Type B pancreatic cell (in vitro differentiated cells): ENCODE data around the gene GPR119. TPM values are rescaled to one million over a fixed set of nuclear protein-coding genes. Genes with fewer than 3 reads are reported as not detected.
"Not testable (repeated sequence)": the region's sequence is repeated elsewhere in the genome, so short reads cannot be mapped to it uniquely, and the experiment has no call there.

Source experiments
- DNase-seq: peaks from one replicate; pipeline ENCODE4 v3.0.0; 2021; ENCODE audit warnings: mixed read lengths; ENCODE audit not compliant: unreplicated experiment; ENCODE audit errors: extremely low spot score
- H3K27ac Mint-ChIP-seq: 2 replicates; pipeline ENCODE4 v1.8.0; 2021; ENCODE audit warnings: mild to moderate bottlenecking, mixed read lengths
- H3K27me3 Mint-ChIP-seq: 2 replicates; pipeline ENCODE4 v1.8.0; 2021; ENCODE audit warnings: mixed read lengths
- H3K36me3 Mint-ChIP-seq: 2 replicates; pipeline ENCODE4 v1.8.0; 2021; ENCODE audit warnings: mixed read lengths
- H3K4me1 Mint-ChIP-seq: one replicate; pipeline ENCODE4 v1.8.0; 2021; ENCODE audit warnings: mixed read lengths; ENCODE audit not compliant: unreplicated experiment
- H3K4me3 Mint-ChIP-seq: 2 replicates; pipeline ENCODE4 v1.8.0; 2021; ENCODE audit warnings: mild to moderate bottlenecking, mixed read lengths
- H3K9me3 Mint-ChIP-seq: 2 replicates; pipeline ENCODE4 v1.8.0; 2021; ENCODE audit warnings: mixed read lengths
- total RNA-seq: library from RNA; stranded (reverse); gene quantifications from 2 replicates; pipeline ENCODE4 v1.2.1, GENCODE V29; 2021; ENCODE audit warnings: low replicate concordance
- TF ChIP-seq, protein P1 (sequence below): fragments of 200-600 bp; sonication (generic); conservative IDR thresholded peaks from 2 replicates; pipeline ENCODE4 v1.5.0; 2021; ENCODE audit warnings: antibody characterized with exemption, mild to moderate bottlenecking

Gene GPR119
- total RNA-seq, 1 donor from 2014 or later: 11.9 TPM

DNA sequence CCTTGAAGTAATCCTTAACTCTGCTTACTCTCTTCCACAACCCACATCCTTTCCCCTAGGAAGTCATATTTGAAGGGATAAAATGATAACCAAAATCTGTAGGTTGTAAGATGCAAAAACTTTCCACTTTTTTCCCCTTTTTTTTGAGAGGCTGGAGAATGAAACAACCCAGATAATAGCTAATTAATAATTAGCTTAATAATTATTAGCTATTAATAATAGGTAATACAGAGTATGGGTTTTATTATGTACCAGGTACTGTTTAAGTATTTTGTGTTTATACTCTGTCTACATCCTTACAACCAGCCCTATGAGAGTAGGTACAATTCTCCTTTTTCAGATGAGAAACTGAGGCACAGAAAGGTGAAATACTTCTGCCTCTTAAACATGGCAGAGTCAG lies 9.4 kb downstream of the GPR119 start:
- H3K4me3 Mint-ChIP-seq: no peak overlapping the region
- TF ChIP-seq, protein P1, sequence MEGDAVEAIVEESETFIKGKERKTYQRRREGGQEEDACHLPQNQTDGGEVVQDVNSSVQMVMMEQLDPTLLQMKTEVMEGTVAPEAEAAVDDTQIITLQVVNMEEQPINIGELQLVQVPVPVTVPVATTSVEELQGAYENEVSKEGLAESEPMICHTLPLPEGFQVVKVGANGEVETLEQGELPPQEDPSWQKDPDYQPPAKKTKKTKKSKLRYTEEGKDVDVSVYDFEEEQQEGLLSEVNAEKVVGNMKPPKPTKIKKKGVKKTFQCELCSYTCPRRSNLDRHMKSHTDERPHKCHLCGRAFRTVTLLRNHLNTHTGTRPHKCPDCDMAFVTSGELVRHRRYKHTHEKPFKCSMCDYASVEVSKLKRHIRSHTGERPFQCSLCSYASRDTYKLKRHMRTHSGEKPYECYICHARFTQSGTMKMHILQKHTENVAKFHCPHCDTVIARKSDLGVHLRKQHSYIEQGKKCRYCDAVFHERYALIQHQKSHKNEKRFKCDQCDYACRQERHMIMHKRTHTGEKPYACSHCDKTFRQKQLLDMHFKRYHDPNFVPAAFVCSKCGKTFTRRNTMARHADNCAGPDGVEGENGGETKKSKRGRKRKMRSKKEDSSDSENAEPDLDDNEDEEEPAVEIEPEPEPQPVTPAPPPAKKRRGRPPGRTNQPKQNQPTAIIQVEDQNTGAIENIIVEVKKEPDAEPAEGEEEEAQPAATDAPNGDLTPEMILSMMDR: no peak
- no peaks in the 10 kb centered on the region for H3K27me3 Mint-ChIP-seq
- no peaks in the 10 kb centered on the region for H3K9me3 Mint-ChIP-seq
- H3K4me1 Mint-ChIP-seq: no peaks in the 10 kb centered on the region
- no peak overlapping the region for H3K27ac Mint-ChIP-seq
- peaks cover 4% of the 10 kb centered on the region for H3K36me3 Mint-ChIP-seq
- no peak for DNase-seq

DNA sequence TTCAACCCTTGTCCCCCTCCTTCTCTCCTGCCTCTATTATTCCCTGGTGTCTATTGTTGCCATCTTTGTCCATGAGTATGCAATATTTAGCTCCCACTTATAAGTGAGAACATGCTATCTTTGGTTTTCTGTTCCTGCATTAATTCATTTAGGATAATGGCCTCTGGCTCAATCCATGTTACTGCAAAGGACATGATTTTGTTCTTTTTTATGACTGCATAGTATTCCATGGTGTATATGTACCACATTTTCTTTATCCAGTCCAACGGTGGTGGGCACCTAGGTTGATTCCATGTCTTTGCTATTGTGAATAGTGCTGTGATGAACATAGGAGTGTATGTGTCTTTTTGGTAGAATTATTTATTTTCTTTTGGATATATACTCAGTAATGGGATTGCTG lies 33.4 kb downstream of the GPR119 start:
- H3K36me3 Mint-ChIP-seq, H3K4me3 Mint-ChIP-seq, DNase-seq, H3K9me3 Mint-ChIP-seq, H3K4me1 Mint-ChIP-seq, H3K27me3 Mint-ChIP-seq, H3K27ac Mint-ChIP-seq: not testable (repeated sequence)

DNA sequence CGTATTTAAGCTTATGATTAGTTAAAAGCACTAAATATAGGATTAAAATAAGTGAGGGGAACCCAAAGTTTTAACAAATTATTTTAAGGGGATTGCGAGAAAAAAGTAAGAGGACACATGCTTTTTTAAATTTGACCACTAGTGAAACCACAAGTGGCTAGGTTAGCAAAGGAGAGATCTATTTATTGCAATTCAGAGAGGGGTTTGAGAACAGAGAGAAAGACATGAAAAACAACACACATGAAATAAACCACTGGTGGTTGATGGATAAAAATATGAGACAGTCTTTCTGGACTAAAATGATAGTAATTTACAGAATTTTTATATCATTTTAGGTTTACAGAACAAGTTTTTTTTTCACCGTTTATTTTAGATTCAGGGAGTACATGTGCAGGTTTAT lies 33.9 kb downstream of the GPR119 start:
- no peak overlapping the region for H3K27ac Mint-ChIP-seq
- no peaks in the 10 kb centered on the region for H3K27me3 Mint-ChIP-seq
- H3K9me3 Mint-ChIP-seq: no peaks in the 10 kb centered on the region
- H3K4me1 Mint-ChIP-seq: no peaks in the 10 kb centered on the region
- no peak overlapping the region for H3K4me3 Mint-ChIP-seq
- TF ChIP-seq, protein P1: no peak
- DNase-seq: no peak
- no peaks in the 10 kb centered on the region for H3K36me3 Mint-ChIP-seq

DNA sequence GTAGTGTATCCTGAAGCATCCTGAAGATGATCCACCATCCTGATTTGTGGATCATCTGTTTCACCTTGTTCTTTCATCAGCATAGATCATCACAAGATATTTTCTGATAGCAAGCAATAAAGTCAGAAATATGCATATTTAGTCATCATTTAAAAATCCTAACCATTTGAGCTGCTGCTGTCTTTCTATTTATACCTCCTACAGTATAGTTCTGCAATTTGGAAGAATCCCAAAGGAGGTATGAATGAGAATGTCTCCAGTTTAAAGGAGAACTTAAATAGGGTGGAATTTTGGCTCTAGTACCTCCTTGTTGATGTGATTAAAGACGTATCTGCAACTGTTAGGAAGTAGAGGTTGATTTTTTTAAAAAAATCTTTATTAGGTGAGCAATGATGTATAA lies 38.2 kb downstream of the GPR119 start:
- Mint-ChIP-seq H3K4me3 (no peak overlapping the region), H3K9me3 (no peaks in the 10 kb centered on the region), H3K27me3 (no peaks in the 10 kb centered on the region), H3K36me3 (no peaks in the 10 kb centered on the region), H3K27ac (no peak overlapping the region), H3K4me1 (no peaks in the 10 kb centered on the region)
- TF ChIP-seq, protein P1: no peak
- no peak for DNase-seq

DNA sequence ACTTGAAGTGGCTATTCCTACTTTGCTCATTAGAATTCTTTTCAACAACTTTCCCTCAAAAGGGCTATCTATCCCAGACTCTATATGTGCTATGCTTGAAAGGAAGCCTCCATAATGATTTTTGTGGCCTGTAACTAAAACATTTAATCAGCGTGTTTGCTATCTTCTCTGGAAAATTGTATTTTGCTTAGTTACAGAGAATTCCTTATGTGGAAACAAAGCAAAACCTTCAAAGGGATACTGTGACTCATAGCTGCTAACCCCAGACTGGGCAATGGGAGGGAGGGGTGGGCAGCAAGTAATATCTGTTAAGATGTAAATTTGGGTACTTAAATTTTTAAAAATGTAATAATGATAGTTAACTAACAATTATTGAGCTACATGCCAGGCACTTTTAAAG lies 42.1 kb downstream of the GPR119 start:
- TF ChIP-seq, protein P1: no peak
- H3K27ac Mint-ChIP-seq: no peak overlapping the region

DNA sequence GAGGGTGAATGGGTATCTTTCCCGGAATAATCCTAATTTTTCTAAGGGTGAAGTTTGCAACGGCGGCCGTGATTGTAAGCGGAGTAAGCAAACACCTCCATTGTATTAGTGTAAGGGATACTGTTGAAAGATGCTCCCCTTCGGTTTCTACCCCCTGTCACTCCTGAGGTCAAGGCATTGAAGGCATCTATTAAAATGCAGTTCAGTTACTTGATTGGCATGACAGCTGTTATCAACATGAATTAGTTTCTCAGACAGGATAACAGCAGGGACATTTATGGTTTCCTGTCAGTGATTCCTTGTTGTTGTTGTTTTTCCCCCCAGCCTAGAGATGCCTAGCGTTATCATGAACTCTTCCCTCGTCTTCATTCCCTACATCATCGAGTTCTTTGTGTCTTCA lies 45.2 kb downstream of the GPR119 start:
- peak overlapping the region; percentile 95 for H3K4me3 Mint-ChIP-seq

More for the DNA sequence above, 42.1 kb downstream of the GPR119 start:
- Mint-ChIP-seq H3K4me3 (no peak overlapping the region), H3K27me3 (no peaks in the 10 kb centered on the region), H3K36me3 (no peaks in the 10 kb centered on the region), H3K4me1 (peaks cover 6% of the 10 kb centered on the region), H3K9me3 (no peaks in the 10 kb centered on the region)
- no peak for DNase-seq

More for the DNA sequence above, 45.2 kb downstream of the GPR119 start:
- H3K4me1 Mint-ChIP-seq: peaks cover 6% of the 10 kb centered on the region
- TF ChIP-seq, protein P1: no peak
- H3K9me3 Mint-ChIP-seq: no peaks in the 10 kb centered on the region
- H3K27me3 Mint-ChIP-seq: no peaks in the 10 kb centered on the region
- DNase-seq: no peak
- peak overlapping the region; percentile 96 for H3K27ac Mint-ChIP-seq
- H3K36me3 Mint-ChIP-seq: no peaks in the 10 kb centered on the region
